Measurements from ENCODE around the gene TBXAS1.

DNA sequence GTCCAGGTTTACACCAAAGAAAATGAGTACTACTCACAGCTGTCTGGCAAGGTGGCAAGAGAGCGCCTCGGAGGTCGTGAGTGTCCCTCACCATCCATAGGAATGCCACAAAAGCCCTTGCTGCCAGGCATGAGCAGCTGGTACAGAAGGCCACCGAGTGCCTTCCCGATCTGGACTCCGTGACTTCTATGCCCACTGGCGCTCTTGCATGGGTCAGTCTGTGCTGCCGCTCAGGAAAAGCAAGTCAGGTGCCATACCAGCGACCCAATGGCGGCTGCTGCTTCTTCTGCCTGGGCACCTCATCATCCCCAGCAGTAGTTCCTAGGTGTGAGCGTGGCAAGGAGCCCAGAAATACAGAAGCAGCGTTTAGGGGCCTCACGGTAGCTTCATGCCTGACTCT, 11.7 kb downstream of the TBXAS1 start:
- no peak for TF ChIP-seq POLR2AphosphoS5 (IDR thresholded peaks at IDR 0.05)
- no peak for TF ChIP-seq POLR2A (IDR thresholded peaks at IDR 0.05)
- TF ChIP-seq, protein P1, sequence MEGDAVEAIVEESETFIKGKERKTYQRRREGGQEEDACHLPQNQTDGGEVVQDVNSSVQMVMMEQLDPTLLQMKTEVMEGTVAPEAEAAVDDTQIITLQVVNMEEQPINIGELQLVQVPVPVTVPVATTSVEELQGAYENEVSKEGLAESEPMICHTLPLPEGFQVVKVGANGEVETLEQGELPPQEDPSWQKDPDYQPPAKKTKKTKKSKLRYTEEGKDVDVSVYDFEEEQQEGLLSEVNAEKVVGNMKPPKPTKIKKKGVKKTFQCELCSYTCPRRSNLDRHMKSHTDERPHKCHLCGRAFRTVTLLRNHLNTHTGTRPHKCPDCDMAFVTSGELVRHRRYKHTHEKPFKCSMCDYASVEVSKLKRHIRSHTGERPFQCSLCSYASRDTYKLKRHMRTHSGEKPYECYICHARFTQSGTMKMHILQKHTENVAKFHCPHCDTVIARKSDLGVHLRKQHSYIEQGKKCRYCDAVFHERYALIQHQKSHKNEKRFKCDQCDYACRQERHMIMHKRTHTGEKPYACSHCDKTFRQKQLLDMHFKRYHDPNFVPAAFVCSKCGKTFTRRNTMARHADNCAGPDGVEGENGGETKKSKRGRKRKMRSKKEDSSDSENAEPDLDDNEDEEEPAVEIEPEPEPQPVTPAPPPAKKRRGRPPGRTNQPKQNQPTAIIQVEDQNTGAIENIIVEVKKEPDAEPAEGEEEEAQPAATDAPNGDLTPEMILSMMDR (IDR thresholded peaks at IDR 0.05) = no peak
- no peak for TF ChIP-seq EP300 (IDR thresholded peaks at IDR 0.05)
